Dermis blood vessel endothelial cell (primary cell): ENCODE results near the gene TMED8. TPM values are rescaled to one million over a fixed set of nuclear protein-coding genes. Genes with fewer than 3 reads are reported as not detected.
"Not testable (repeated sequence)": the region's sequence is repeated elsewhere in the genome, so short reads cannot be mapped to it uniquely, and the experiment has no call there.

Experiments used
- DNase-seq: peaks from one replicate; pipeline ENCODE4 v3.0.0; 2010
- total RNA-seq: library from RNA; depleted of rRNA; stranded (reverse); fragments of >200 nt; gene quantifications from 2 replicates; pipeline ENCODE4 v1.2.3, GENCODE V29; 2014

Gene TMED8
- total RNA-seq, 1 donor from 2014 or later: 11.2 TPM

GRCh38 chr14:77359626-77360025 is 17.3 kb downstream of the TMED8 start:
- DNase-seq: no peak

DNA sequence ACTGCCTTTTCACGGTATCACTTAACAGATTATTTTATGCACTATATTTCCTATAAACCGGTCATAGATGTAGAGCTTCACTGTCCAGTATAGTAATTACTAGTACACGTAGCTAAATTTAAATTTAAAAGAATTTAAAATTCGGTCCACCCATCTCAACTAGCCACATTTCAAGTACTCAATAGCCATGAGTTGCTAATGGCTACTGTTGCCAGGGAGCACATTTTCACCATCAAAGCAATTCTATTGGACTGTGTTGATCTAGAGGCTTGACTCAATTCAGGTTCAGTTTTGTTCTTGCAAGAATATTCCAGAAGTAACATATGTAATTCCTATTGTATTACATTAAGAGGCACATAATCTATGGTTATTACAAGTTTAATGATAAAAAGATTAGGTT is 20.0 kb downstream of the TMED8 start:
- DNase-seq: no peak

DNA sequence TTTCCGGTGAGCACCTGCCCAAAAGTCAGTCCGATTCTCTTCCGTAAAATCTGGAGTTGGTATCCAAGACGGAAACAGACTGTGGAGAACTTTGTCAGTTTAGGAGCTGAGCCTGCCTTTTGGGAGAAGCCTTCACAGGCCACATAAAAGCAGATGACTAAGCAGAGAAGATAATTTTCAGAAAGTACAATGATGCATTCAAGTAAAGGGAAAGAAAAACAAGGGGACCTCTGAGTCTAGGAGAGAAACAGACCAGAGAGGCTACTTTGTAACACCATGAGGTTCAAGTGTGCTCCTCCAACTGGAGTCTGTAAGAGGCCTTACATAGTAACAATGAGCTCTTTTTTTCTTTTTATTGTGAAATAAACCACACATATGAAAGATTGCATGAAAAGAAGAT is 21.1 kb downstream of the TMED8 start:
- DNase-seq: no peak

GRCh38 chr14:77353469-77354141 is 23.3 kb downstream of the TMED8 start:
- DNase-seq: no peak

GRCh38 chr14:77347751-77348150 is 29.1 kb downstream of the TMED8 start:
- no peak for DNase-seq

DNA sequence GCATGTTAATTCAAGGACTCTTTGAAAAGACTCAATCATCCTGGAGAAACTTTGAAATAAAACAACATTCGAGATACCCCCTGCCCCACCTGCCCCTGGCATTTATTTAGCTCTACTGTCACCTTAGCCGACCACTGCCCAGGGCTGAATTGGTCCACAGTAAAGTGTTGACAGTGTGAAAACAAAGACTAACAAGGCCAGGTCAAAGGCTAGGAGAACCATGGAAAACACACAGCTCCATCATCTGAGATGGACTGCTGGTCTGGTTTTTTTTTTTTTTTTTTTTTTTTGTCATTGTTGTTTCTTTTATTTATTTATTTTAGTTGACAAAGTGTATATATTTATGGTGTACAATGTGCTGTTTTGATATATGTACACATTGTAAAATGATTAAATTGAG is 30.4 kb downstream of the TMED8 start:
- DNase-seq: no peak

DNA sequence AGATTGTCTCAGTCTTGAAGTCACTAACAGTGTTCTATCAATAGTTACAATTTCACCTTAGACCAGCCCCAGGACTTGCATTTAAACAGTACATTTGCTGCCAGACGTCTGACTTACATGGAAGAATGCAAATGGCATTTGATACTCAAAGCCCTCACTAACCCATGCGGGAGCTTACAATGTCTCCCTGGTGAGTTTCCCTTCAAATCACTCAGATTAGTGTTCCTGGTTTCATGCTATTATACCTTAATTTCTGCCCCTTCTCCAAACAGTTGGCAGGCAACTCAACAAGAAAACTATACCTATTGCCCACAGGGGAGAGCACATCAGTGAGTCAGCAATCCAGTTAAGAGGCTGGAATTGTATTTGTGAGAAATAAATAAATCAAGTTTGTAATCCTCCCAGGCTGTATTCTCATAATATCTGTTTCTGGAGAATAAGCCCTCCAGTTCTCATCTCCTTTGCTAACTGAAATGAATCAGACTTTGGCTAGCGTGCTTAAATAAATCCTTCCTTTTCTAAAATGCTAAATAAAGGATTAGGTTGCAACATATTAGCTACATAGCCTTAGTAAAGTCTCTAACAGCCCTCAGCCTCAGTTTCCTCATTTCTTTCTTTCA is 32.4 kb downstream of the TMED8 start:
- DNase-seq: no peak

- DNase-seq: no peak
Measured at GRCh38 chr14:77343662-77344061, 33.2 kb downstream of the TMED8 start.

DNA sequence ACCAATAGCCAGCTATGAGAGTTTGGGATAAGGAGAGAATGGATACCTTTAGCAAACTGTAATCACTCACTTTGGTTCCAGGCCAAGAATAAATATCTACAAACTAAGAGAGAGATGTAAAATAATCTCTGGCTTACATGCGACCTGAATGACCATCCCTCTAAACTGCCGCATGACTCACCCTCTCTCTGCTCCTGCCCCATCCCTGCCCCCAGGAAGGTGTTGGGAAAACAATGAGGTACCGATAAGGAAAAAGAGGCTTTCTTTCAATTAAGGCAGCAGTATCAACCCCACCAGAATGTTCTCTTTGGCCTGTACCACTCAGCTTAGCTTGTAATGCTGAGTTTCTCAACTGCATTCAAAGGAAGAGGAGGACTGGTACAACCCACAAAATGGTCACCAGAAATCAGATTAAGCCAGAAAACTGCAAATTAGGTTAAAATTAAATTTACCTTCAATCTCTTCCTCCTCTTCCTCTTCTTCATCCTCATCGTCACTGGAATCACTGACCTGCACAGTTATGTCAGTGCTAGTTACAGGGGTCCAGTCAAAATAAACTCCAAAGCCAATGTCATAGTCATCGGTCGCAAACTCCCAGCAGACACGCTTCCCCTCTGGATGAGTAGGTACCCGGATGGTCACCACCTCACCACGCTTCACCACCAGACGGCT is 34.0 kb downstream of the TMED8 start:
- peak; percentile 10 for DNase-seq

DNA sequence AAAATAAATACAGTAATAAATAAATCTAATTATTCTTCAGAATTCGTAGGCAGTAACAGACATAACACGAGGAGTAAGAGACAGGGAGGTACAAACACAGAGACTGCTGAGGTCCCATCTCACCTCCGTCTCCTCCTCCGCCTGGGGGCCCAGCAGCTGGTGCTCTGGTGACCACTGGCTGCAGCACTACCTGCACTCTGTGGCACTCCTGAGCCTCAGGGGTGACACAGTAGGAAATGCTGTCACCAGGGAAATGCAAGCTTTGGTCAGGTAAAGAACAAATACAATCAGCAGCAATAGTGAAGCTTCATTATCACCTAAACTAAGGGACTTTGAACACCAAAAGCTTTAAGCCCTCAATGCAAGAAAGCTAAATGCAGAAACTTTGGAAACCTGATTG is 36.5 kb downstream of the TMED8 start:
- no peak for DNase-seq

GRCh38 chr14:77339407-77339806 is 37.5 kb downstream of the TMED8 start:
- DNase-seq: no peak

GRCh38 chr14:77338302-77338701 is 38.6 kb downstream of the TMED8 start:
- no peak for DNase-seq

- DNase-seq: no peak
Measured at GRCh38 chr14:77337880-77338279, 39.0 kb downstream of the TMED8 start.

DNA sequence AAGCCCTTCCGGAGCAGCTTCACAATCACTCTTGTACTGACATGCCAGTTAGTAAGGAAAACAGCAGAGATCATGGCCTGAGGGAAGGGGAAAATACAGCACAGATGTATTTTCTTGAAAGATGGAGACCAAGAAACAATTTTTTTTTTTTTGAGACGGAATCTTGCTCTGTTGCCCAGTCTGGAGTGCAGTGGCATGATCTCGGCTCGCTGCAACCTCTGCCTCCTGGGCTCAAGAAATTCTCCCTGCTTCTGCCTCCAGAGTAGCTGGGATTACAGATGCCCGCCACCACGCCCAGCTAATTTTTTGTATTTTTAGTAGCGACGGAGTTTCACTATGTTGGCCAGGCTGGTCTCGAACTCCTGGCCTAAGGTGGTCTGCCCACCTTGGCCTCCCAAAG is 39.6 kb downstream of the TMED8 start:
- DNase-seq: not testable (repeated sequence)

DNA sequence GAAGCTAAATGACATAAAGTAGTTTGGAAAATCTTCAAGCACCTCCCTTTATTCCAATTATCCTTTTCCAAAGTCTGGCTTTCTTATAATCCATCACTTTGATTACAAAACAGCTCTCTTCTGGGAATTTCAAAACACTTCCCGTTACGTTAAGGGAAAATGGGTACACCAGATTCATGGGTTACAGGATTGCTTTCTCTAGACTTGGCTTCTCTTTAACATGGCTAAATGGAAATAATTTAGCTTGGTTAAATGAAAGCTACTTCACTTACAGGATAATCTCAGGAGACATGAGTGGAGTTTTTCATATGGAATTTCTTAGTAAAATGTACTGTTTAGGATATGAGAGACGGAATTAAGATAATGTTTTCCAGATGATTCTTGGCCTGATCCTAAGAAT is 41.3 kb downstream of the TMED8 start:
- no peak for DNase-seq

GRCh38 chr14:77329872-77330271 is 47.0 kb downstream of the TMED8 start:
- DNase-seq: no peak

- DNase-seq: no peak
Measured at GRCh38 chr14:77327111-77327510, 49.8 kb downstream of the TMED8 start.

DNA sequence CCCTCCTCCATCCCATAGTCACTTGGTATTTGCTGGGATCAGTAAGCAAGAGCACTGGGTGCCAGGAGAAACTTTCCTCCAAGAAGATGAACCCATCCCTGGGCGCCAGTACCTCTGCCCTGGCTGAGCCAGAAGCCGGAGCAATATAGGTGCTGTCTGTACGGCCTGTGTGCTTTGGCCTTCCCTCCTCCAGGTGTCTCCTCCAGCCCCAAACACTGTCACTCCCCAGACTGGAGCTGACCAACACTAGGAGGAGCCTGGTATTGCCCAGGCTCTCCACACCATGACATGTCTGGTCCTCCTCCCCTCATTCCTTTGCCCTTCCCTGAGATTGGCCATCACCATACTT is 51.2 kb downstream of the TMED8 start:
- no peak for DNase-seq

DNA sequence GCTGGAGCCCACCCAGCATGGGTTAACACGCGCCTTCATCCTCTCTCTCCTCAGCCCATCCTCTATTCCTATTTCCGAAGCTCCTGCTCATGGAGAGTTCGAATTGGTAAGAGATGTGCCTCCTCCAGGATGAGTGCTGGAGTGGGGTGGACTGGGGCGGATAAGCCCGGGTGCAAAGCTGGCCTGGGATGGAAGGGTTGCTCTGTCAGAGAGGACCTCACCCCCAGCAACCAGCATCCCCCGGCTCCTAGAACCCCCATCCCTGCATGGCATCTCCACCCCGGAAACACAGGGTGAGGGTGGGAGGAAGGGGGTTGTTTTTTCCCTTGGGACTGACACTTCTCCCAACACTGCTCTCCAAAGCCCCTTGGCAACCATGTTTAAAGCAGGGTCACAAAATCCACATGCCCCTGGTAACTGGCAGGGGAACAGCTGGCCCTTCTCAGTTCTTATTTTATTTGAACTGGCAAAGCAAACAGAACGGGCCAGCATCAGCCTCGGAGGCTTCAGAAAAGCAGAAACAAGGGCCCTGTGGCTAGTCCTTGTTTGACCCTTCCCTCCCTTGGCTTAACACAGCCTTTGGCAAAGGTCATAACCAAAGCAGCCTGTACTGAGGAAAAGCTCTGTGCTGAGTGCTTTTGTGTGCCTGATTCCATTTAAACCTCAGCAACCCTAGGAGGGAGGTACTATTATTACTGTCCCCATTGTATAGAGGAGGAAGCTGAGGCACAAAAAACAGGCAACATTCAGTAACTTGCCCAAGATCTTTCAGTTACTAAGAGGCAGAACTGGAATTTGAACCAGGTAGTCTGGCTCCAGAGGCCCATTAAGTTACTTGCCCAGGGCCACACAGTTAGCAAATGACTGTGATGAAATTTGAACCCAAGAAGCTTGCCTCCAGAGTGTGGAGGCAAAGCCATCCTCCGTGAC is 51.8 kb downstream of the TMED8 start:
- no peak for DNase-seq

DNA sequence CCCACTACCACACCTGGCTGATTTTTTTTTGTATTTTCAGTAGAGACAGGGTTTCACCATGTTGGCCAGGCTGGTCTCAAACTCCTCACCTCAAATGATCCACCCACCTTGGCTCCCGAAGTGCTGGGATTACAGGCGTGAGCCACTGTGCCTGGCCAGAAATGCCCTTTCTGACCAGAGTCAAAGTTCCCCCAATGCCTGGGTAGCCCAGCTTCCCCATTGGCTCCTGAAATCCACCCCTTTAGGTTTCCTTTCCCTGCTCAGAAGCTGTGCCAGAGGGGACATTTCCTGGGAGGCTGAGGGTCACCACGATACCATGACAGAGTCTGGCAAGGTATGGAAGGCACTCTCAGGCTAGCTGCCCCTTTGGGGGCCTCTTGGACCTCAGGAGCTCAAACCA is 52.6 kb downstream of the TMED8 start:
- DNase-seq: no peak

- no peak for DNase-seq
Measured at GRCh38 chr14:77323571-77323970, 53.3 kb downstream of the TMED8 start.

DNA sequence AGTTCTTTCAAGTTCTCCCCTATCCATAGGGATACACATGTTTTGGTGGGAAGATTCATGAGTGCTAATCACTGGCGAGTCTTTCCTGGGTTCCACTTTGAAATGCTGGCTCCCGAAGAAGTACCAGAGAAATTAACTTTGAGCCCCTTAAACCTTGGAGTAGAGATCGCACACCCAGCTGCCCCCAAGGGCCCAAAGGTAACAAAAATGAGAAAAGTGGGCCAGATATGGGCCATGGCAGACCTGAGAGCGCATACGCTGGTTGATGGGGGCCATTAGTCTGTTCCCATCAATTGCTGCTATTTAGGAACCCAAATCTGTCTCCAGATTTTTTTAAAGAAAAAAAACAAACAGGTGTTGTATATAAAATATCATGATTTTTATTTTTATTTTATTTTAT is 53.9 kb downstream of the TMED8 start:
- DNase-seq: no peak

- no peak for DNase-seq
Measured at GRCh38 chr14:77322250-77322902, 54.5 kb downstream of the TMED8 start.
